HCT116 (cell line): ENCODE measurements around the gene THADA. TPM values are rescaled to one million over a fixed set of nuclear protein-coding genes. Genes with fewer than 3 reads are reported as not detected.

Source experiments
- ATAC-seq: fragments of 200-7000 bp; cut with Tn5 transposase; 2 replicates; pipeline ENCODE4 v1.9.1; 2020; ENCODE audit warnings: mild to moderate bottlenecking, moderate library complexity
- BruUV-seq: library from RNA; stranded (reverse); fragments of 400-500 nt; replicated peaks from 2 replicates; lab custom pipeline; 2021; lab: Mats Ljungman, UMichigan
- CTCF ChIA-PET: fragments of 300-600 bp; sonication (Branson Sonifier 250); formaldehyde crosslinking; loops from one replicate; lab custom pipeline; 2021; ENCODE audit warnings: antibody characterized with exemption; lab: Charles Lee
- POLR2A ChIA-PET: fragments of 300-600, 350-600 bp; sonication (Branson Sonifier 250); formaldehyde crosslinking; loops from one replicate; lab custom pipeline; 2021; ENCODE audit warnings: antibody characterized with exemption; lab: Charles Lee
- RAD21 ChIA-PET, 2 experiments: fragments of 300-600 bp; sonication (Branson Sonifier 250); formaldehyde crosslinking; loops; one replicate each; lab custom pipeline; 2023; ENCODE audit warnings: low total read pairs in 2 of 2; ENCODE audit not compliant: uncharacterized antibody in 2 of 2, unreplicated experiment in 2 of 2, low non-redundant PET in 1 of 2; lab: Charles Lee
- DNase-seq: peaks from one replicate; pipeline ENCODE4 v3.0.0-alpha.2; 2010; ENCODE audit warnings: low read depth, low spot score
- H2AFZ ChIP-seq: fragments of 200-600 bp; shearing (Covaris generic), sonication (generic); 2 replicates; pipeline ENCODE4 v1.6.1; 2017; ENCODE audit warnings: low read depth, mixed run types, mixed read lengths, antibody characterized with exemption, low read length; ENCODE audit not compliant: poor library complexity, severe bottlenecking
- H3K27ac ChIP-seq: 2 replicates; pipeline ENCODE4 v1.5.1; 2012; ENCODE audit warnings: low read depth, low read length
- H3K27me3 ChIP-seq: fragments of 200-600 bp; sonication (generic); 2 replicates; pipeline ENCODE4 v1.6.1; 2016; ENCODE audit warnings: mixed run types, low read length, mixed read lengths; ENCODE audit not compliant: insufficient read depth
- H3K36me3 ChIP-seq, 2 experiments: fragments of 200-500 bp in 1 of 2; fragments of 200-600 bp in 1 of 2; sonication (Bioruptor generic) in 1 of 2; sonication (generic) in 1 of 2; 2 replicates each; pipeline versions ENCODE4 v1.5.1 to v1.6.1; 2014 to 2016; ENCODE audit warnings: low read length in 2 of 2, inconsistent platforms in 1 of 2, mixed read lengths in 1 of 2, mixed run types in 1 of 2; ENCODE audit not compliant: insufficient read depth in 2 of 2, control insufficient read depth in 1 of 2
- H3K4me1 ChIP-seq, 2 experiments: fragments of 200-600 bp in 1 of 2; sonication (generic) in 1 of 2; 2 replicates each; pipeline versions ENCODE4 v1.5.1 to v1.6.1; 2012 to 2017; ENCODE audit warnings: low read length in 2 of 2, inconsistent platforms in 1 of 2, mild to moderate bottlenecking in 1 of 2, mixed read lengths in 1 of 2, mixed run types in 1 of 2, moderate library complexity in 1 of 2; ENCODE audit not compliant: insufficient read depth in 2 of 2, control insufficient read depth in 1 of 2
- H3K4me2 ChIP-seq: fragments of 200-600 bp; sonication (generic); 2 replicates; pipeline ENCODE4 v1.6.1; 2017; ENCODE audit warnings: mixed run types, low read length, mixed read lengths
- H3K4me3 ChIP-seq, 2 experiments: fragments of 200-600 bp in 1 of 2; sonication (generic) in 1 of 2; replicated peaks in 1 of 2; 2 replicates each; pipeline ENCODE4 v1.5.1; 2011 to 2016; ENCODE audit warnings: low read length in 2 of 2, control low read depth in 1 of 2, low read depth in 1 of 2, mild to moderate bottlenecking in 1 of 2, mixed read lengths in 1 of 2, mixed run types in 1 of 2
- H3K79me2 ChIP-seq: fragments of 200-600 bp; sonication (generic); 2 replicates; pipeline ENCODE4 v1.6.1; 2017; ENCODE audit warnings: mild to moderate bottlenecking, mixed run types, low read length, moderate library complexity, mixed read lengths; ENCODE audit not compliant: insufficient read depth
- H3K9ac ChIP-seq: fragments of 200-600 bp; sonication (generic); 2 replicates; pipeline ENCODE4 v1.6.1; 2016; ENCODE audit warnings: low read length, mixed read lengths
- H3K9me2 ChIP-seq: fragments of 200-600 bp; sonication (generic), shearing (Covaris generic); 2 replicates; pipeline ENCODE4 v1.6.1; 2017; ENCODE audit warnings: mixed run types, mild to moderate bottlenecking, moderate library complexity; ENCODE audit not compliant: insufficient read depth
- H3K9me3 ChIP-seq, 2 experiments: fragments of 200-500 bp in 1 of 2; fragments of 200-600 bp in 1 of 2; sonication (Bioruptor generic) in 1 of 2; sonication (generic) in 1 of 2; 2 replicates each; pipeline ENCODE4 v1.6.1; 2014 to 2017; ENCODE audit warnings: low read length in 2 of 2, mixed read lengths in 2 of 2, inconsistent platforms in 1 of 2, low read depth in 1 of 2, mild to moderate bottlenecking in 1 of 2, mixed run types in 1 of 2, moderate library complexity in 1 of 2; ENCODE audit not compliant: control insufficient read depth in 1 of 2, insufficient read depth in 1 of 2
- H4K20me1 ChIP-seq: fragments of 200-600 bp; sonication (generic), shearing (Covaris generic); 2 replicates; pipeline ENCODE4 v1.6.1; 2017; ENCODE audit warnings: mixed run types, mild to moderate bottlenecking, moderate library complexity; ENCODE audit not compliant: insufficient read depth
- CBX3 ChIP-seq: IDR thresholded peaks from 2 replicates; pipeline ENCODE4 v1.6.1; 2012; ENCODE audit warnings: low read depth
- CEBPB ChIP-seq: IDR thresholded peaks from 2 replicates; pipeline ENCODE4 v1.6.1; 2012; ENCODE audit warnings: low read depth
- EGR1 ChIP-seq: IDR thresholded peaks from 2 replicates; pipeline ENCODE4 v1.6.1; 2012; ENCODE audit warnings: low read depth
- ELF1 ChIP-seq: IDR thresholded peaks from 2 replicates; pipeline ENCODE4 v1.6.1; 2012; ENCODE audit warnings: low read depth, borderline replicate concordance
- EZH2 ChIP-seq: fragments of 200-600 bp; sonication (generic); IDR thresholded peaks from 2 replicates; pipeline ENCODE4 v1.6.1; 2017; ENCODE audit warnings: antibody characterized with exemption, mixed run types
- FOSL1 ChIP-seq: IDR thresholded peaks from 2 replicates; pipeline ENCODE4 v1.6.1; 2012; ENCODE audit warnings: low read depth
- RAD21 ChIP-seq: IDR thresholded peaks from 2 replicates; pipeline ENCODE4 v1.6.1; 2012; ENCODE audit warnings: low read depth, mild to moderate bottlenecking
- SIN3A ChIP-seq: IDR thresholded peaks from 2 replicates; pipeline ENCODE4 v1.6.1; 2012; ENCODE audit warnings: low read depth
- TCF7L2 ChIP-seq: IDR thresholded peaks from 2 replicates; pipeline ENCODE4 v1.7.0; 2011; ENCODE audit warnings: borderline replicate concordance, inconsistent platforms; ENCODE audit not compliant: insufficient read depth, insufficient read length; ENCODE audit errors: extremely low read depth
- ZBTB33 ChIP-seq: IDR thresholded peaks from 2 replicates; pipeline ENCODE4 v1.6.1; 2011; ENCODE audit warnings: mild to moderate bottlenecking, low read length, moderate library complexity; ENCODE audit not compliant: insufficient replicate concordance; ENCODE audit errors: extremely low read depth
- ZFX ChIP-seq: fragments of 450-650 bp; IDR thresholded peaks from 2 replicates; pipeline ENCODE4 v1.6.1; 2017
- intact Hi-C: fragments of 100-400 bp; cut with micrococcal nuclease; formaldehyde crosslinking; loops from 2 replicates; pipeline ENCODE4 v1.10.0; 2022
- total RNA-seq: library from RNA; stranded (reverse); gene quantifications from one replicate; pipeline ENCODE4 v1.2.1, GENCODE V29; 2021; ENCODE audit not compliant: unreplicated experiment
- TF ChIP-seq, protein P1 (sequence below), 3 experiments: fragments of 200-600 bp in 1 of 3; sonication (generic) in 1 of 3; IDR thresholded peaks in 2 of 3; conservative IDR thresholded peaks in 1 of 3; 2 replicates each; pipeline ENCODE4 v1.5.1; 2012 to 2017; ENCODE audit warnings: low read depth in 2 of 3, low read length in 2 of 3, antibody characterized with exemption in 1 of 3, borderline replicate concordance in 1 of 3, control low read depth in 1 of 3, mild to moderate bottlenecking in 1 of 3, mixed read lengths in 1 of 3, mixed run types in 1 of 3, moderate library complexity in 1 of 3; ENCODE audit not compliant: insufficient read depth in 1 of 3
- TF ChIP-seq, protein P2 (sequence below): IDR thresholded peaks from 2 replicates; pipeline ENCODE4 v1.6.1; 2012
- TF ChIP-seq, protein P3 (sequence below): IDR thresholded peaks from 2 replicates; pipeline ENCODE4 v1.6.1; 2012

Gene THADA
- total RNA-seq, 1 experiment from 2014 or later: 30.7 TPM

DNA sequence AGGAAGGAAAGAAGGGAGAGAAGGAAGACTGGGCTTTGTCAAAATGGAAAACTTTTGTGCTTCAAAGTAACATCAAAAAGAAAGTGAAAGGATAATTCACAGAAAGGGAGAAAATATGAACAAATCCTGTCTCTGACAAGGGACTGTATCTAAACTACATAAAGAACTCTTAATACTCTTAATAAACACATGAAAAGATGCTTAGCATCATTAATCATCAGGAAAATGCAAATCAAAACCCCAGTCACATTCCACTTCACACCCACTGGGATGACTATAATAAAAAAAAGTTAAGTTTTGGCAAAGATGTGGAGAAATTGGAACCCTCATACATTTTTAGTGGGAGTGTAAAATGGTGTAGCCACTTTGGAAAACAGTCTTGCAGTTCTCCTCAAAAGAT is 357.7 kb downstream of the THADA start:
- CTCF ChIA-PET: no interaction called here
- intact Hi-C loops: no loop called here

More for the DNA sequence above, 357.7 kb downstream of the THADA start:
- Histone ChIP-seq H3K4me1 (peaks cover 0 to 2% of the 10 kb centered on the region in 2 experiments; a peak in 1 of 4 replicates), H3K4me2 (no peak overlapping the region), H3K27ac (no peak overlapping the region), H3K36me3 (no peaks in the 10 kb centered on the region), H3K27me3 (no peaks in the 10 kb centered on the region), H3K79me2 (no peaks in the 10 kb centered on the region), H4K20me1 (no peaks in the 10 kb centered on the region), H3K9ac (no peak overlapping the region), H3K9me3 (no peaks in the 10 kb centered on the region), H3K9me2 (no peaks in the 10 kb centered on the region), H3K4me3 (no peak overlapping the region), H2AFZ (no peak overlapping the region)
- RAD21 ChIA-PET: no interaction called here
- TF ChIP-seq FOSL1 (no peak), EZH2 (no peak), TCF7L2 (no peak), RAD21 (no peak), ZFX (no peak), CEBPB (no peak), ELF1 (no peak), EGR1 (no peak), CBX3 (no peak), ZBTB33 (no peak), SIN3A (no peak)
- TF ChIP-seq, protein P1, sequence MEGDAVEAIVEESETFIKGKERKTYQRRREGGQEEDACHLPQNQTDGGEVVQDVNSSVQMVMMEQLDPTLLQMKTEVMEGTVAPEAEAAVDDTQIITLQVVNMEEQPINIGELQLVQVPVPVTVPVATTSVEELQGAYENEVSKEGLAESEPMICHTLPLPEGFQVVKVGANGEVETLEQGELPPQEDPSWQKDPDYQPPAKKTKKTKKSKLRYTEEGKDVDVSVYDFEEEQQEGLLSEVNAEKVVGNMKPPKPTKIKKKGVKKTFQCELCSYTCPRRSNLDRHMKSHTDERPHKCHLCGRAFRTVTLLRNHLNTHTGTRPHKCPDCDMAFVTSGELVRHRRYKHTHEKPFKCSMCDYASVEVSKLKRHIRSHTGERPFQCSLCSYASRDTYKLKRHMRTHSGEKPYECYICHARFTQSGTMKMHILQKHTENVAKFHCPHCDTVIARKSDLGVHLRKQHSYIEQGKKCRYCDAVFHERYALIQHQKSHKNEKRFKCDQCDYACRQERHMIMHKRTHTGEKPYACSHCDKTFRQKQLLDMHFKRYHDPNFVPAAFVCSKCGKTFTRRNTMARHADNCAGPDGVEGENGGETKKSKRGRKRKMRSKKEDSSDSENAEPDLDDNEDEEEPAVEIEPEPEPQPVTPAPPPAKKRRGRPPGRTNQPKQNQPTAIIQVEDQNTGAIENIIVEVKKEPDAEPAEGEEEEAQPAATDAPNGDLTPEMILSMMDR (IDR thresholded peaks at IDR 0.05 in 2 of 3, conservative IDR thresholded peaks at IDR 0.05 in 1 of 3; ENCODE audit: borderline replicate concordance in 1 of 3, insufficient read depth in 1 of 3, low read depth in 2 of 3, low read length in 2 of 3): no peak
- TF ChIP-seq, protein P2, sequence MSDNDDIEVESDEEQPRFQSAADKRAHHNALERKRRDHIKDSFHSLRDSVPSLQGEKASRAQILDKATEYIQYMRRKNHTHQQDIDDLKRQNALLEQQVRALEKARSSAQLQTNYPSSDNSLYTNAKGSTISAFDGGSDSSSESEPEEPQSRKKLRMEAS: no peak
- TF ChIP-seq, protein P3, sequence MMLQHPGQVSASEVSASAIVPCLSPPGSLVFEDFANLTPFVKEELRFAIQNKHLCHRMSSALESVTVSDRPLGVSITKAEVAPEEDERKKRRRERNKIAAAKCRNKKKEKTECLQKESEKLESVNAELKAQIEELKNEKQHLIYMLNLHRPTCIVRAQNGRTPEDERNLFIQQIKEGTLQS: no peak
- DNase-seq (no peak), ATAC-seq (no peak)
- no TSS peak for BruUV-seq
- POLR2A ChIA-PET: no interaction called here
